Upper lobe of left lung (tissue), 6 donors: ENCODE results near the gene USP17L12. TPM values are rescaled to one million over a fixed set of nuclear protein-coding genes. Genes with fewer than 3 reads are reported as not detected.
"Not testable (repeated sequence)": the region's sequence is repeated elsewhere in the genome, so short reads cannot be mapped to it uniquely, and the experiment has no call there.

Source experiments
- ATAC-seq, 2 donors: fragments of 200-7000 bp; cut with Tn5 transposase; one replicate each; pipeline ENCODE4 v1.9.1; 2022; ENCODE audit warnings: mild to moderate bottlenecking in 2 of 2, moderate library complexity in 2 of 2; ENCODE audit not compliant: low FRiP score in 2 of 2
- DNase-seq, 2 donors: peaks; one replicate each; pipeline ENCODE4 v3.0.0-alpha.2; 2019 to 2020
- H3K27ac ChIP-seq, 4 donors: fragments of 200-600 bp; sonication (generic); one replicate each; pipeline ENCODE4 v1.5.1; 2016 to 2019
- H3K27me3 ChIP-seq, 4 donors: fragments of 200-600 bp; sonication (generic); one replicate each; pipeline ENCODE4 v1.5.1; 2017 to 2019
- H3K36me3 ChIP-seq, 4 donors: fragments of 200-600 bp; sonication (generic); one replicate each; pipeline ENCODE4 v1.5.1; 2016 to 2019
- H3K4me1 ChIP-seq, 4 donors: fragments of 200-600 bp; sonication (generic); one replicate each; pipeline ENCODE4 v1.5.1; 2018 to 2019
- H3K4me3 ChIP-seq, 4 donors: fragments of 200-600 bp; sonication (generic); one replicate each; pipeline ENCODE4 v1.5.1; 2017 to 2019; ENCODE audit warnings: mild to moderate bottlenecking in 2 of 4, moderate library complexity in 1 of 4
- H3K9me3 ChIP-seq, 4 donors: fragments of 200-600 bp; sonication (generic); one replicate each; pipeline ENCODE4 v1.5.1; 2018 to 2019
- WGBS, 2 donors: methylation state at CpG; one replicate each; pipeline ENCODE4 v1.1.5; 2017 to 2018; 5-methylcytosine and 5-hydroxymethylcytosine counted together
- total RNA-seq, 6 donors: library from RNA; depleted of rRNA in 4 of 6; stranded (reverse); fragments of >200 nt in 4 of 6; gene quantifications; one replicate each; pipeline versions ENCODE4 v1.1.0 to v1.2.1, GENCODE V29; 2016 to 2021
- donor health status: DM: no; HTN: no; CAD: no; lungs with moderate emphysema.
- donor health status: DM: no; HTN: yes; CAD: no; lungs with severe emphysema.

The USP17L12 gene
- total RNA-seq, 6 donors from 2014 or later, result not detected

DNA sequence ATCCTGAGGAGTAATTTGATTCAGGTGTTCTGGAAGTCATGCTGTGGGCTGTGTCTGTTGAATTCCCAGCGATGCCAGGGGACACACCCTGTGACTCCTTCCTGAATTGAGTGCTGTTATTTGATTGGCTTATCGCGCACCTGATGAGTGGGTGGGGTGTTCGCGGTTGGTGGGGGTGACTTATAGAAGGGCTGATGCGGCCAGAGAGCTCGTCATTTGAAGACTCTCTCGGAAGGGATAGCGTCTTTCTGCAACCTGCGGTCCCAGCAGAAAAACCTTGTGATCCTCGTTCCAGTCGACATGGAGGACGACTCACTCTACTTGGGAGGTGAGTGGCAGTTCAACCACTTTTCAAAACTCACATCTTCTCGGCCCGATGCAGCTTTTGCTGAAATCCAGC, 47.4 kb downstream of the USP17L12 start, which contains the start of gene USP17L22:
USP17L22 (plus strand) TSS at position 301 of the 400 bp plus-strand sequence; CDS start at position 301, 0 bp downstream.
- ATAC-seq, H3K4me3 ChIP-seq, DNase-seq, H3K27ac ChIP-seq, H3K36me3 ChIP-seq, H3K9me3 ChIP-seq, H3K27me3 ChIP-seq, H3K4me1 ChIP-seq: not testable (repeated sequence)
- WGBS, 2 donors, result no CpG with 5 or more reads among the region's 15 CpGs

Other genes starting within 250 kb of the USP17L12 start
- gene FAM90A26, start 49.7 kb upstream of the USP17L12 start, total RNA-seq, result not detected
- gene USP17L10, start 9.5 kb upstream of the USP17L12 start, total RNA-seq, result not detected
- gene USP17L11, start 4.7 kb upstream of the USP17L12 start, total RNA-seq, result not detected
- not detected for gene USP17L13, start 4.7 kb downstream of the USP17L12 start, total RNA-seq
- gene USP17L15, start 14.2 kb downstream of the USP17L12 start, total RNA-seq, result not detected
- not detected for gene USP17L17, start 23.7 kb downstream of the USP17L12 start, total RNA-seq
- gene USP17L18, start 28.5 kb downstream of the USP17L12 start, total RNA-seq, result not detected
- gene USP17L19, start 33.2 kb downstream of the USP17L12 start, total RNA-seq, result not detected
- gene USP17L20, start 38.0 kb downstream of the USP17L12 start, total RNA-seq, result not detected
- gene USP17L21, start 42.7 kb downstream of the USP17L12 start, total RNA-seq, result not detected
- gene USP17L22, start 47.5 kb downstream of the USP17L12 start, total RNA-seq, result not detected
- not detected for gene USP17L24, start 105.0 kb downstream of the USP17L12 start, total RNA-seq
- gene USP17L25, start 109.8 kb downstream of the USP17L12 start, total RNA-seq, result not detected
- gene USP17L26, start 114.5 kb downstream of the USP17L12 start, total RNA-seq, result not detected
- not detected for gene USP17L5, start 119.3 kb downstream of the USP17L12 start, total RNA-seq
- not detected for gene USP17L27, start 124.0 kb downstream of the USP17L12 start, total RNA-seq
- not detected for gene USP17L28, start 128.7 kb downstream of the USP17L12 start, total RNA-seq
- gene USP17L29, start 133.5 kb downstream of the USP17L12 start, total RNA-seq, result not detected
- not detected for gene USP17L30, start 143.0 kb downstream of the USP17L12 start, total RNA-seq
- not detected for gene DEFB131A, start 224.3 kb downstream of the USP17L12 start, total RNA-seq